Muscle of back (tissue), 11 donors: ENCODE data around the gene ASPHD1. TPM values are rescaled to one million over a fixed set of nuclear protein-coding genes. Genes with fewer than 3 reads are reported as not detected.
"Not testable (repeated sequence)": the region's sequence is repeated elsewhere in the genome, so short reads cannot be mapped to it uniquely, and the experiment has no call there.

ENCODE experiments used
- DNase-seq, 3 donors: peaks; one replicate each; pipeline versions ENCODE4 v3.0.0 to v3.0.0-alpha.2; 2013
- polyA plus RNA-seq, 10 donors: library from polyadenylated mRNA; unstranded; fragments of 120-200 nt; gene quantifications; one replicate each; pipeline ENCODE4 v1.2.1, GENCODE V29; 2013; ENCODE audit not compliant: insufficient read length in 10 of 10

Gene ASPHD1
- polyA plus RNA-seq, 10 donors, result 0.19 to 0.79 (median 0.46) TPM

DNA sequence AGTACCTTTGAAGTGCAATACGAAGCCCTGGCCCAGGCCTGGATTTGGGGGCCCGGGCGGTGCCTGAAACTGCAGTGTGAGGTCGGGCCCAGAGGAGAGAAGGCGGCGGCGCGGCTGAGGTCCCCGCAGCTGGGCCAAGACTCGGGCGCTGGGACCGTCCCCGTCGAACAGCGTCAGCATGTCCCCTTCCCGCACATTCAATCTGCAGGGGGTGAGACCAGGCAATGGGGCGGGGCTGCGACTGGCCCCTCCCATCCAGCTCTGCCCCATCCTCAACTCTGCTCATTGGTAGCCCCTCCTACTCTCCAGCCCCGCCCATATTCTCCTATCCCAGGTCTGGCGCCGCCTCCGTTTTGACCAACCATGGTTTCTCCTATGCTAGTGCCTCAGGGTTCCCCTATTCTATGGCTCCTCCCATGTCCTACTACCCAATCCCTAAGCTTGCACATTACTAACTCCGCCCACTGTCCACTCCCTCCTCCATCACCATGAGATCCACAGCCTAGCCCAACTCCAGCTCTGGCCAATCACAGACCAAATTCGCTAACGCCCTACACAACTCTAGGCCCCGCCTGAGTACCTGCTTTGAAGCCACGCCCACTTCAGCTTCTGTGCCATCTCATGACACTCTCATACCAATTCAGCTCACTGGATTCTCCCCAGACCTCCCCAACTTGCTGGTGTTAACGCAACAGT, 22.9 kb upstream of the ASPHD1 start:
- no peak for DNase-seq

DNA sequence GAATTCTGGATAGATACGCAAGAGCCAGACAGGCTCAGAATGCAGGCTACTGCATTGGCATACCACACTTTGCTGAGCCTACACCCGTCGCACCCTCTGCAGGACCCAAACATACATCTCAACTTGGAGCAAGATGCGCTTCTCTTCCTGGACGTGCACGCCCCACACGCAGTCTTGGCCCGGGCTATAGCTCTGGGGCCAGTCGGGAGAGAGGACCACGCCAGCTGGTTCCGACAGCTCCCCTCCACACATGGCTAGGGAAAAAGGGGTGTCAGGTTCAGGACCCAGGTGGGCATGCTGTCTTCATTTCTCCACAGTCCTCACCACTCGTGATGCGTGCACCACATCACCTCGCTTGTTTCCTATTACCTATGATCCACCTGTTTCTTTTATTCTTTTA, 22.1 kb upstream of the ASPHD1 start:
- no peak for DNase-seq

DNA sequence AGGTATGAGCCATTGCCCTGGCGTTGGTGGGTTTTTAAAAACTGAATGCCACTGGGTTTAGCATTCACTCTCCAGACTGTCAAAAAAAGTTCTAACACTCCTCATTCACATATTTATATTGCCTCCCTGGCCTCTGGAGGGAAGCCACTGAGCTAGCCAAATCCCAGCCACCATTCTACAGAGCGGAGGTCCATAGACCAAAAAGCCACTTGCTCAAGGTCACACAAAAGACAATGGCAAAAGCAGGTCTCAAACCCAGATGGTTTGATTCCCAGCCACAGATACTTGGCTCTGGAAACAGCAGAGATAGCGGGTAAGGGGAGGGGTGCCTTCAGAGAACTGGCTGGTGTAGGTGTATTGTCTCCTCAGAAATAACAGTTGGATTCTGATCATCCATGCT, 19.2 kb upstream of the ASPHD1 start:
- no peak for DNase-seq

DNA sequence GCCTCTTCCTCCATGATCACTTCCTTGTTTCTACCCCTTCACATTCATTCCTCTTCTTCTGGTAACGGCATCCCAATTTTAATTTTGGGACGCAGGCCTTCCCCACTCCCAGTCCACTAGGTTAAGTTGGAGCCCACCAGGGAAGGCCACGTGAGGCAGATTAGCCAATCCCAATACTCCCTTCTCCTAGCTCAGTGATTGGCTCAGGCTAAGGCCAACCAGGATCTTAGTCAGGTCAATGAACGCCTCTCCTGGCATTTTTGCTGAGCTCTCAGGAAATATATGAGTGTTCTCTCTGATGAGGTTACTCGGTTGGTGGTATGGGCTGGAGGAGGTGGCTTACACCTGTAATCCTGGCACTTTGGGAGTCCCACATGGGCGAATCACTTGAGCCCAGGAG, 16.3 kb upstream of the ASPHD1 start:
- DNase-seq, result no peak

DNA sequence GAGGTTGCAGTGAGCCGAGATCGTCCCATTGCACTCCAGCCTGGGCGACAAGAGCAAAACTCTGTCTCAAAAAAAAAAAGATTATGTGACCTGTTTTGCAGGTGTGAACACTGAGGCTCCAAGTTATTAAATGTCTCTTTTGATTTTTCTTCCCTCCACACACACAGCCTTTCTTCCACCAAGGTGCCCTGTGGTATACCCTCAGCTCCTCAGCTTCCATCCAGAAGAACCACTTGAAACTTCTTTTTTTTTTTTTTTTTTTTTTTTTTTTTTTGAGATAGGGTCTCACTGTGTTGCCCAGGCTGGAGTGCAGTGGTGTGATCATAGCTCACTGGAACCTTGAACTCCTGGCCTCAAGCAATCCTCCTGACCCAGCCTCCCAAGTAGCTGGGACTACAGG, 10.9 kb upstream of the ASPHD1 start:
- DNase-seq, result not testable (repeated sequence)

DNA sequence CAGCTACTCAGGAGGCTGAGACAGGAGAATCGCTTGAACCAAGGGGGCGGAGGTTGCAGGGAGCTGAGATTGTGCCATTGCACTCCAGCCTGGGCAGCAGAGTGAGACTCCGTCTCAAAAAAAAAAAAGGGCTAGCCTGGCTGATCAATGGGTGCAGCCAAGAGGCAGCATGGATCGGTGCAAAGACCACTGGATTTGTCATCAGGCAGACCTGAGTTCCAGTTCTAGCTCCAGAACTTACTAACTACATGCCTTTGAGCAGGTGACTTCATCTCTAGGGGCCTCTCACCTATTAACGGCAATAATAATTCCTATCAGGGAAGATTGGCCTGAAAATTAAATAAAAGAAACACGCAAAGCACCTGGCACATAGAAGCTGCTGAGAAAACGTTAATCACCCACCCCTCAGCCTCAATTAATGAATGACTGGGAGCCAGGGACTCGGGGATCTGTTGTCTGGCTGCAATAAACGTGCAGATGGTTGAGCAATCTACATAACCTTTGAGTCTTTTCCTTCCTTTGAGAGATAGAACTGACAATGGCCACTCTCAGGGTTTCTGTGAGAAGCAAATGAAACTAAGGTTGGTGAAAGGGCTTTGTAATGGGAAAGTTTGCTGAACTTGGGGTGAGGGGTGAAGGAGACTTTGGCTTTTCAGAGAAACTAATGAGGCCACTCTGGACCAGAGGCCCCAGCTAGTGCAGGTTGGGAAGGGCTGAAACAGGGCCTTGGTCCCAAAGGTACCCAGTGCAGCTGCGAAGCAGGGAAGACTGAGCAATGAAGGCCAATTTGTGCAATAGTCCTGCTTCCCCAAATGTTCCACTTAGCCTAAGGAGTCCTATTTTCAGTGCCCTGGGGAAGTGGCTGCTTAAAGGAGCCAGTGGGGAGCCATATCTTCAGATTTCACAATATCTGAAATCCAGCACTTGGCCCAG, 8.5 kb upstream of the ASPHD1 start:
- peak in 1 of 3 donors; percentile 47 for DNase-seq

DNA sequence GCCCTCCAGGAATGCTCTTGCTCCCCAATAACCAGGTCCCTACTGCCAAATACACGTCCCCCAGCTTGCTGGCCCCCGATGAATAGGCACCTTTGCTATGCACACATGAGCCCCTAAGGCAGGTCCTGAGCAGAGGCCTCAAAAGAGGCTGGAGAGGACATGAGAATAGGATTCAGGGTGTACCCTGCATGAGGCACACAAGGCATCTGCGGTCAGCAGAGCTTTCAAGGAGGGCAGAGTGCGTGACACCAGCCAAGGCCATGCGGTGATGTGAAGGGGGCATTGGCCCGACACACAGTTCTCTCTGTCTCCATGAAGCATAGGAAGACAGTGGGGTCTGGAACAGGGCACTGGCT, 7.9 kb upstream of the ASPHD1 start:
- DNase-seq, result no peak

DNA sequence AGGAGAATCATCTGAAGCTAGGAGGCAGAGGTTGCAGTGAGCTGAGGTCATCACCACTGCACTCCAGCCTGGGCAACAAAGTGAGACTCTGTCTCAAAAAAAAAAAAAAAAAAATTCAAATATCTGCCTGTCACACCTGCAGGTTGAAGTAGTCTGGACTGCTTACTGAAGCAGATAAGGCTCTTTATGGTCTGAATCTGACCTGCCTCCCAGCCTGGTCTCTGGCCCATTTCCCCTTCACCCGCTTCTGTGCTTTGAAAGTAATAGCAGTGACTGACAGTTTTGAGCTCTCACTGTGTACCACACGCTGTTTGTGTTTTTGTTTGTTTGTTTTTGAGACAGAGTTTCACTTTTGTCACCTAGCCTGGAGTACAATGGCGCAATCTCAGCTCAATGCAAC, 6.7 kb upstream of the ASPHD1 start:
- no peak for DNase-seq

DNA sequence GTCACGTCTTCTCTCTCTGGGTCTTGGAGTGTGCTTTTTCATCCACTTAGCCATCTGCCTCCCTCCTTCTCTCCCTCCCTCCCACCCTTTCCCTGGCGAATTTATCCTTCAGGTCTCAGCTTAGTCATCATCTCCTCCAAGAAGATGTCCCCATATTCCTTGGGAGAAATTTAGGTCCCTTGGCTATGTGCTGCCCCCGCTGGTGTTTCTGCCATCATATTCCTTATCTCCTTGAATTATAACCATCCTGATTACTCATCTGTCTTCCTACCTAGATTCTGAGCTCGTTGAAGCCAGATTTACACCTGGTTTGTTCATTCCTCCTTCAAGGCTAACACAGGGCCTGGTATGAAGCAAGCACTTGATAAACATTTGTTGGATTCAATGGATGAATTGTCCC, 5.9 kb upstream of the ASPHD1 start:
- no peak for DNase-seq

DNA sequence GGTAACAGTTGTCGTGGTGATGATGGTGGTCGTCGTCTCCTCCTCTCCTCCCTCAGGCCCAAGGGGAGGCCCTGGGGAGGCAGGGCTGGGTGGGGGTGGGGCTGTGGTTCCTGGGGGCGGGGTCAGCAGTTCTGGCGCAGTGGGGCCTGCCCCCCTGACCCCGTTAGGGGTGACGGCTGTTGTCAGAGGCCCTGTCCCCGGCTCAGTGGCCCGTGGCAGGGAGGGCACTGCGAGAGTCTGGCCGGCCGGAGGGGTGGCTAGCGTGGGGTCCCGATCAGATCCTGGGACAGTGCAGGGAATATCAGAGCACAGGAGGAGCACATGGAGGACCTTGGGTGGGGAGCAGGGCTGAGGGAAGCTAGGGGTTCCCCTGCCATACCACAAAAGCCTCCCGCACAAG, 3.4 kb upstream of the ASPHD1 start:
- no peak for DNase-seq

DNA sequence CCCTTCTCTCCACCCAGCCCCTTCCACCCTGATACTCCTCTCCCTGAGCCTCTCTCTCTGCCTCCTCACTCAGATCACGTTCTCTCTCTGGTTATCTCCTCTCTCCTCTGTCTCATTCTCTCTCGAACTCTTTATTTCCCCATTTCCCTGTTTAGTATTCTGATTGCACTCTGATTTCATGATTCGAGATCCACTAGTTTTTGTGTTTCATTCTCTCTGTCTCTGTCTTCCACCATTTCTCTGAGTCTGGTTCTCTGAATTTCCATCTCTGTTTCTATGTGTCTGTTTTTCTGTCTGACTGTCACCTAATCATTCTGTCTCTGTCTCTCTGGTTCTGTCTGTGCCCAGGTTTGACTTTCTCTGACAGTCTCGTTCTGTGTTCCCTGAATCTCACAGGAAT, 3.0 kb upstream of the ASPHD1 start:
- DNase-seq, result no peak

DNA sequence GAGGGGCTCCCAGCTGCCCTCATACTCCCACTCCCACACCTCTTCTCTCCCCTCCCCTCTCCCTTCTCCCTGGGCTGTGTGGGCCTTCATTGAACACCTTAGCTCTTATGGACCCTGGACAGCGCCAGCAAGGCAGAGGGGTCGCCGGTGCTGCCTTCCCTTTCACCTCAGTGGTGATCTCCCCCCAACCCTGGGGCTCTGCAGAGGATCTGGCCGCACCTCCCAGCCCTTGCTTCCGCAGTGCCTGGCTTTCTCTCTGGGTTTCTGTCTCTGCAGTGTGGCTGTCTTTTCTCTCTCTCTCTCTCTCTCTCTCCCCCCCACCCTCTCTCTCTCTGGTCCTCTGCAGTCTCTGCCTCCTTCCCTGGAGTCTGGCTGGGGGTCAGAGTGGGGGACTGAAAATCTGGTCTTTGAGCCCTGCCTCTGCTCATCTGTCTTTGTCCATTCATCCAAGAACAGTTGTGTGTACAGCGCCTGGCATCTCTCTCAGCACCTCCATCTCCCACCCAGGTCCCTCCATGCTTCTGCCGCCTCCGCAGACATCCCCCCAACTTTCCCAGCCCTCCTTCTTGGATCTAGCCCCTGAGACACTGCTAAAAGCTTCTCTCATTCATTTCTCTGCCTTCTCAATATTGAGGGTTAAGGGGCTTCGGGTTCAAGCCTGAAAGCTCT, 2.0 kb upstream of the ASPHD1 start:
- DNase-seq, result no peak

DNA sequence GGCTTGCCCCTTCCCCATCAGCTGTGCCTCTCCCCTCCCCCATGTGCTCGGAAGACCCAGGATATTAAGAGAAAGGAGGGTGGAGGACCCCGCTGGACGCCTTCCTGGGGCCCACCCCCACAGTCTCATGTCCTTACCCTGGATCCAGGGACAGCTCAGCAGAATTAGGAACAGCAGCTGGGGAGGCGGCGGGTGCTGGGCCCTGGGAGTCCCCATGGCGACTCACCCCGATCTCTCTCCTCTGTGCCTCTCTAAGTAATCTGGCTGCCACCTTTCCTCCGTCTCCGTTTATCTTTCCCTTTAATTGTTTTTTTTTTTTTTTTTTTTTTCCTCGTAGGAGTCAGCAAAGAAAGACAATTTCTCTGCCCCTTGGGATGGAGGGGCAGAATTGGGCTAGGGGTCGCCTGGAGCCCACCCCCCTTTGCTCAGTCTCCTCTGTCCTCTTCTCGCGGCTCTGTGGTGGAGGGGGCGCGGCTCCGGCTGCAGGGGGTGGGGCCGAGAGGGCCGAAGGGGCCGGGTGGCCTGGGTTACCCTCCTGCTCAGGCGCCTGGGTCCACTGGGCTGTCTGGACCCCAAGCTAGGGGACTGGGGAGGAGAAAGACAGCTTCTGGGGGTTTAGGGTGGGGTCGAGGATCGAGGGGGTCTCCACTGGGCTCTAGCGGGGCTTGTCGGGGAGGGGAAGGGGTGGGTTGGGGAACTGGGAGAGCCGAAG, 1.3 kb upstream of the ASPHD1 start:
- DNase-seq, result no peak

DNA sequence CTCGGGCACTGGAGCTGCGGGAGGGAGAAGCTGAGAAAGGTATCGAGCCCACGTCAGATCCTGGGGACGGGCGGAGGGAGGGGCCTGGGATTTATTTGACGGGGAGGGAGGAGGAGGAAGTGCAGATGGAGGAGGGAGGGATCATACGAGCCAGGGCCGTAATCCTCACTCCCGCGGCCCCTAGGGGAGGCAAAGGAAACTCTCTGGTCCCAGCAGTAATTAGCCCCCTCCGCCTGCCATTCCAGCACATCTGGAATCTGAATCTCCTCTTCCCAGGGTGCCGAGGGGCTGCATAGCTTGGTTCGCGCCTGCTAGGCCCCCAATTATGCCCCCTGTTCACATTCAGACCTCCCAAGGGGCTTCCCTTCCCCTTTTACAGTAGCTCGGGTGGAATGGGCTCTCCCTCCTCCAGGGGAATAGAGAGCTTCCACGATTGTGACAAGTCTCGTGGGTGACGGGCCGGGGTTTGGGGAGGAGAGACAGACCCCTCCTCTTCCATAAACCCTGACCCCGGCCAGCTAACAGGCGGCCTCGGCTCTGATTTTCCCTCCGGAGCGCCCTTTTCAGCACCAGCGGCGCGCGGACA, 679 bp upstream of the ASPHD1 start, which contains the start of gene SEZ6L2:
SEZ6L2 (minus strand) TSS at position 35 of the 586 bp plus-strand sequence. CDS start 531 bp downstream, outside the sequence.
- peak; percentile 44 to 89 (median 79) for DNase-seq

DNA sequence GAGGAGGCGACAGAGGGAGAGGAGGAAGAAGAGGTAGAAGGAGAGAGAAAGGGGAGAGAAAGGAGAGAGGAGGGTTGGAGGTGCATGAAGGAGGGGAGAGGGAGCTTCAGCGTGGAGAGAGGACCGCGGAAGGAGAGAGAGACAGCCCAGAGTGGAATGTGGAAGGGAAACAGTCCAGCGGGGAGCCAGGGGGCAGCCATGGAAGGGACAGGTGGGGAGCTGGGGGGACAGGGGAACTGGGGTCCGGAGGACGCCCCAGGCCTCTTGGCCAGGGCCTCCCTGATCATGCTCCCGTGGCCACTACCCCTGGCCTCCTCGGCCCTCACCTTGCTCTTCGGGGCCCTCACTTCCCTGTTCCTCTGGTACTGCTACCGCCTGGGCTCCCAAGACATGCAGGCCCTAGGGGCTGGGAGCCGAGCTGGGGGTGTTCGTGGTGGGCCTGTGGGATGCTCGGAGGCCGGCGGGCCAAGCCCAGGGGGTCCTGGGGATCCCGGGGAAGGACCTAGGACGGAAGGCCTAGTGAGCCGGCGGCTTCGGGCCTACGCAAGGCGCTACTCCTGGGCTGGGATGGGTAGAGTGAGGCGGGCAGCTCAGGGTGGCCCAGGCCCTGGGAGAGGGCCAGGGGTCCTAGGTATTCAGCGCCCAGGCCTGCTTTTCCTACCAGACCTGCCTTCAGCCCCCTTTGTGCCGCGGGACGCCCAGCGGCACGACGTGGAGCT, 759 bp downstream of the ASPHD1 start:
- DNase-seq, result no peak

DNA sequence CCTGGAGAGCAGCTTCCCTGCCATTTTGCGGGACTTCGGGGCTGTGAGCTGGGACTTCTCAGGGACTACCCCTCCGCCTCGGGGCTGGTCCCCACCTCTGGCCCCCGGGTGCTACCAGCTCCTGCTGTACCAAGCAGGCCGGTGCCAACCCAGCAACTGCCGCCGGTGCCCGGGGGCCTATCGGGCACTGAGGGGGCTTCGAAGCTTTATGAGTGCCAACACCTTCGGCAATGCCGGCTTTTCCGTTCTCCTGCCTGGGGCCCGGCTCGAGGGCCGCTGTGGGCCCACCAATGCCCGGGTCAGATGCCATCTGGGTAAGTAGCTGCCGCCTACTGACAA, 1.3 kb downstream of the ASPHD1 start:
- no peak for DNase-seq

DNA sequence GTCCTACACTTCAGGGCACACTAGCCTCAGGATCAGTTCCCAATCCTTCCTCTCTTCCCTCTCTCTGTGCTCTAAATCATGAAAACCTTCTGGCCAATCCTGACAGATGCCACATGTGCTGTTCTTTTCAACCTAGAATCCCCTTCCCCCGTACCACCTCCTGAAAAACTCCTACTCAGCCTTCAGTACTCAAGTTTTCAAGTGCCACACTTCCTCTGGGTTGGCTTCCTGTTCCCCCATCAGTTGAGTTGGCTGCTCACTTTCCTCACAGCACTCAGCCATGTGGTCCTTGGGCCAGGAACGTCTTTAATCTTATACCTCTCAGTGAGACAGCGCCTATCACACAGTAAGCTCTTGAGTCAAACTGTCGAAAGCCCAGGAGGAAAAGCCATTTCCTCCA, 3.3 kb downstream of the ASPHD1 start:
- DNase-seq, result no peak

DNA sequence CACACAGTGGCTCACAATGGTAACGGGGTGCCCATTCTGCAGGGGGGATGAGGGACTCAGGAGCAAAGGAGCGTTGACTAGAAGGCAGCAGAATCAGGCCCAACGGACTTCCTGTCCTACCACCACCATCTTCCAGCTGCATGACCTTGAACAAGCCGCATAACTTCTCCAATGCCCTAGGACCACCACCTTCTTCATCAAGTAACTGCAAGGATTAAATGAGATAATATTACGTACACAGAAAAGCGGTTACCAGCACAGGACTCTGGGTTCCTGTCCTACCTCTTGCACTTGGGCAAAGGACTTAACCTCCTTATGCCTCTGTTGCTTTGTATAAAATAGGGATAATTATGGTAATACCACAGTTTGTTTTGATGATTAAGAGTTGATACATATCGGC, 4.7 kb downstream of the ASPHD1 start:
- no peak for DNase-seq

DNA sequence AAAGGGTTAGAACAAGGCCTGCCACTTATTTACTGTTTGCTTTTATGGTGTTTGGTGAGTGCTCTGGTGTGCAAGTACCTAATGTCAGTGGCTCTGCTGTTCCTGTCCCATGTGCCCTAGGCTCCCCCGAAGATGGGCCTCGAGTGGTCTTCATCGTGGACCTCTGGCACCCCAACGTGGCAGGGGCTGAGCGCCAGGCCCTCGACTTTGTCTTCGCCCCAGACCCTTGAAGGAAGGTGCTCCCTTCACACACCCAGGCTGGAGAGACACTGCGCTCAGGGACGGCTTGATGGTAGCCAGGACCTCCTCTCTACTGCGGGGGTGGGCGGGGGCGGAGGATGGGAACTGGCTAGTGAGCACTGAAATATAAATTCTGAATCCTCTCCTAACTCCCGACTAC, 5.4 kb downstream of the ASPHD1 start:
- DNase-seq, result no peak

DNA sequence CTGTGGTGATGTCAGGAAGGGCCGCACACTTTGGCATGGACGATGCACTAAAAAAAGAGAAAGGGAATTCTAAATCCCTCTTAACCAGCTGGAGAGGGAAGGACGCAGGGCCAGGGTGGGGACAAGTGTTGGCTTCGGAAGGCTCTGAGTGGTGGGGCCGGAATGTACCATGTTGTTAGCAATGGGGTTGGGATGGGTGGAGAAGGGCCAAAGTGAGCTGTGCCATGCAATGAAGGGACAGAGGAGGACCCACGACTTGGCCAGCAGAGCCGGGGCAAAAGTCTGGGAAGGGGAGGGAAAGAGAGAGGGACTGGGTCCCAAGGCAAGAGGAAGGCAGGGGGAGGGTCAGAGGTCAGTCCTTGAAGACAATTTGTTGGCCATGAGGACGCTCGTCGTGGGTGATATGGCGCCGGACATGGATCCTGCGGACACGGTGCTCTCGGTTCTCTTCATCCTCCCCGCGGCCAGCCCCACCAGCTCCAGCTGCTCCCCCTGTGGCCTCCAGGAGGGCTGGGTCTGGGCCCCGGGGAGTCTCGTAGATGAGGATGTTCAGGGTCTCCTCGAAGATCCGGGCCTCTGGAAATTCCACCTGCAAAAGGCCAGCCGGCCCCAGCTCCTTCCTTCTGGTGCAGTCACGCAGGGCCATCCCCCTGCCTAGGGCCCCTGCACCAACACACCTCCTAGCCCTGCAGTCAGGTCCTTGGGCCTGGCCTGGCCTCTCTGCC, 6.4 kb downstream of the ASPHD1 start:
- DNase-seq, result no peak
